Suprapubic skin (tissue), 4 donors: ENCODE measurements around the gene HJURP.

Source experiments
- EP300 ChIP-seq: sonication (generic); formaldehyde crosslinking; IDR thresholded peaks from one replicate; pipeline ENCODE4 v1.6.1; 2017; ENCODE audit warnings: antibody characterized with exemption
- POLR2A ChIP-seq, 2 donors: fragments of 450-650 bp; IDR thresholded peaks; one replicate each; pipeline ENCODE4 v1.6.1; 2017; ENCODE audit warnings: antibody characterized with exemption in 2 of 2, mild to moderate bottlenecking in 2 of 2, moderate library complexity in 2 of 2
- POLR2AphosphoS5 ChIP-seq, 3 donors: sonication (generic); formaldehyde crosslinking; IDR thresholded peaks; one replicate each; pipeline ENCODE4 v1.6.1; 2017; ENCODE audit warnings: antibody characterized with exemption in 3 of 3
- TF ChIP-seq, protein P1 (sequence below), 2 donors: fragments of 200-600 bp in 1 of 2; fragments of 450-650 bp in 1 of 2; sonication (generic) in 1 of 2; IDR thresholded peaks; one replicate each; pipeline ENCODE4 v1.5.1; 2016 to 2019; ENCODE audit warnings: antibody characterized with exemption in 2 of 2, mild to moderate bottlenecking in 1 of 2, moderate library complexity in 1 of 2

DNA sequence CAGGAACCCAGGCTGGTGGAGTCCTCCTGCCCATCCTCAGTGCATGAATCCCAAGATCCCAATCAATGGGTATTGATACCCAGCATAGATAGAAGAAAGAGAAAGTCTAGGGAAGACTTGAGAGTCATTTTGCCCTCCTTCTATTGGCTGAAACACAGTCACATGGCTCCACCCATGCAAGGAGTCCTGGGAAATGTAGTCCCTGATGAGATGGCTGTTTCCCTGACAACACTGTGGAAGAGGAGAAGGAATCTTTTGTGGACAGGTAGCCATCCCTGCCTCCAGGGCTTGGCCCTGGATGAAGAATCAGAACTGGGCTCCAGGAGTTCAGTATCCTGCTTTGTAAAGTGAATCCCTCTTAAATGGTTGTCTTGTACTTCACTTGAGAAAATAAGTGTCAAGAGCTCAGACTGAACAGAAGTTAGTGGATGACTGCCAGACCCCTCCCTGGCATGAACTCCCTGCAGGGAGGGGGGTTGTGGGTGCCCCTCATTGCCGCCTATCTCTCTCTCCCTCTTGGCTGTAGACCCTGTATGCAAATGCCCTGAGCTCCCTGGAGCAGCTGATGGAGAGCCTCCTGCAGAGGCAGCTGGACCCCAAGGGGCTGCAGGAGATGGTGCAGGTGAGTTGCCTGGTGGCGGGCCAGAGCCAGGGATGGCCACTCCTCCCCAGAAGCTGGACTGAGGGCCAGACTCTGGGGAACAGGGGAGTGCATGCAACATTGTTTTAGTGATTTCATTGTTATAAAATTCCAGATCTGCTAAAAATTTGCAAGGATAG, 40.1 kb downstream of the HJURP start:
- TF ChIP-seq, protein P1, sequence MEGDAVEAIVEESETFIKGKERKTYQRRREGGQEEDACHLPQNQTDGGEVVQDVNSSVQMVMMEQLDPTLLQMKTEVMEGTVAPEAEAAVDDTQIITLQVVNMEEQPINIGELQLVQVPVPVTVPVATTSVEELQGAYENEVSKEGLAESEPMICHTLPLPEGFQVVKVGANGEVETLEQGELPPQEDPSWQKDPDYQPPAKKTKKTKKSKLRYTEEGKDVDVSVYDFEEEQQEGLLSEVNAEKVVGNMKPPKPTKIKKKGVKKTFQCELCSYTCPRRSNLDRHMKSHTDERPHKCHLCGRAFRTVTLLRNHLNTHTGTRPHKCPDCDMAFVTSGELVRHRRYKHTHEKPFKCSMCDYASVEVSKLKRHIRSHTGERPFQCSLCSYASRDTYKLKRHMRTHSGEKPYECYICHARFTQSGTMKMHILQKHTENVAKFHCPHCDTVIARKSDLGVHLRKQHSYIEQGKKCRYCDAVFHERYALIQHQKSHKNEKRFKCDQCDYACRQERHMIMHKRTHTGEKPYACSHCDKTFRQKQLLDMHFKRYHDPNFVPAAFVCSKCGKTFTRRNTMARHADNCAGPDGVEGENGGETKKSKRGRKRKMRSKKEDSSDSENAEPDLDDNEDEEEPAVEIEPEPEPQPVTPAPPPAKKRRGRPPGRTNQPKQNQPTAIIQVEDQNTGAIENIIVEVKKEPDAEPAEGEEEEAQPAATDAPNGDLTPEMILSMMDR (IDR thresholded peaks at IDR 0.05), result no peak
- TF ChIP-seq POLR2AphosphoS5 (IDR thresholded peaks at IDR 0.05), result no peak
- TF ChIP-seq EP300, result no peak
- no peak for TF ChIP-seq POLR2A (IDR thresholded peaks at IDR 0.05)
